IMR-90 (cell line): ENCODE results near the gene PTPMT1. TPM values are rescaled to one million over a fixed set of nuclear protein-coding genes. Genes with fewer than 3 reads are reported as not detected.
A peak's percentile ranks its signal among the peaks of the same experiment; 100 is the strongest.

ENCODE experiments used
- ATAC-seq: fragments of 200-7000 bp; cut with Tn5 transposase; 2 replicates; pipeline ENCODE4 v1.9.1; 2020; ENCODE audit warnings: low read depth, mild to moderate bottlenecking, moderate library complexity
- BruUV-seq: library from RNA; stranded (reverse); fragments of 400-500 nt; replicated peaks from 2 replicates; lab custom pipeline; 2021; lab: Mats Ljungman, UMichigan
- CTCF ChIA-PET: fragments of 300-600 bp; formaldehyde crosslinking; extraction: SDS; loops from one replicate; lab custom pipeline; 2021; ENCODE audit warnings: antibody characterized with exemption; lab: Yijun Ruan, JAX
- POLR2A ChIA-PET: fragments of 300-600 bp; sonication (Branson Sonifier 250); formaldehyde crosslinking; loops from one replicate; lab custom pipeline; 2022; ENCODE audit warnings: antibody characterized with exemption; ENCODE audit not compliant: unreplicated experiment; lab: Charles Lee
- DNase-seq: peaks from one replicate; pipeline ENCODE4 v3.0.0; 2013
- H2AFZ ChIP-seq: replicated peaks from 2 replicates; pipeline ENCODE3; 2013; ENCODE audit warnings: low read length, mild to moderate bottlenecking; ENCODE audit not compliant: poor library complexity
- H2AK5ac ChIP-seq: 2 replicates; pipeline ENCODE4 v1.6.1; 2013; ENCODE audit warnings: low read depth, low read length, inconsistent platforms
- H2AK9ac ChIP-seq: replicated peaks from 2 replicates; pipeline ENCODE3; 2013; ENCODE audit warnings: mild to moderate bottlenecking, low read depth, low read length, moderate library complexity; ENCODE audit not compliant: poor library complexity
- H2BK120ac ChIP-seq: 2 replicates; pipeline ENCODE4 v1.6.1; 2013; ENCODE audit warnings: low read depth, low read length, inconsistent platforms
- H2BK15ac ChIP-seq: 3 replicates; pipeline ENCODE4 v1.6.1; 2013; ENCODE audit warnings: low read depth, low read length, inconsistent platforms
- H2BK20ac ChIP-seq: 2 replicates; pipeline ENCODE4 v1.6.1; 2013; ENCODE audit warnings: low read depth, mild to moderate bottlenecking, inconsistent platforms, low read length, moderate library complexity
- H2BK5ac ChIP-seq: 2 replicates; pipeline ENCODE4 v1.6.1; 2013; ENCODE audit warnings: mild to moderate bottlenecking, low read depth, low read length, inconsistent platforms; ENCODE audit not compliant: poor library complexity, severe bottlenecking
- H3K14ac ChIP-seq: replicated peaks from 2 replicates; pipeline ENCODE4 v1.6.1; 2013; ENCODE audit warnings: low read depth, low read length, inconsistent platforms
- H3K18ac ChIP-seq: 2 replicates; pipeline ENCODE4 v1.6.1; 2013; ENCODE audit warnings: low read depth, low read length, control low read depth
- H3K23ac ChIP-seq: 2 replicates; pipeline ENCODE4 v1.6.1; 2013; ENCODE audit warnings: low read depth, low read length, inconsistent platforms
- H3K27ac ChIP-seq: 2 replicates; pipeline ENCODE4 v1.5.1; 2013; ENCODE audit warnings: mild to moderate bottlenecking, control low read depth, low read length; ENCODE audit not compliant: insufficient read depth
- H3K27me3 ChIP-seq: 2 replicates; pipeline ENCODE4 v1.6.1; 2013; ENCODE audit warnings: low read length; ENCODE audit not compliant: control insufficient read depth, insufficient read depth
- H3K36me3 ChIP-seq: 2 replicates; pipeline ENCODE4 v1.6.1; 2013; ENCODE audit warnings: low read length, mixed read lengths; ENCODE audit not compliant: control insufficient read depth, insufficient read depth
- H3K4ac ChIP-seq: 2 replicates; pipeline ENCODE4 v1.6.1; 2013; ENCODE audit warnings: low read depth, low read length, inconsistent platforms
- H3K4me1 ChIP-seq: 2 replicates; pipeline ENCODE4 v1.6.1; 2013; ENCODE audit warnings: low read length, mixed read lengths; ENCODE audit not compliant: control insufficient read depth, insufficient read depth
- H3K4me2 ChIP-seq: 2 replicates; pipeline ENCODE4 v1.6.1; 2013; ENCODE audit warnings: low read depth, mild to moderate bottlenecking, control low read depth, low read length, moderate library complexity
- H3K4me3 ChIP-seq: 2 replicates; pipeline ENCODE4 v1.5.1; 2013; ENCODE audit warnings: low read depth, mild to moderate bottlenecking, control low read depth, low read length, moderate library complexity; ENCODE audit not compliant: insufficient read depth
- H3K56ac ChIP-seq: 2 replicates; pipeline ENCODE4 v1.6.1; 2013; ENCODE audit warnings: low read length, inconsistent platforms; ENCODE audit not compliant: insufficient read depth; ENCODE audit errors: extremely low read depth
- H3K79me1 ChIP-seq, 2 experiments: 2 replicates each; pipeline ENCODE4 v1.6.1; 2013; ENCODE audit warnings: low read length in 2 of 2, inconsistent platforms in 1 of 2, low read depth in 1 of 2
- H3K9ac ChIP-seq: 2 replicates; pipeline ENCODE4 v1.6.1; 2013; ENCODE audit warnings: low read depth, low read length, control low read depth
- H3K9me1 ChIP-seq: 2 replicates; pipeline ENCODE4 v1.6.1; 2013; ENCODE audit warnings: low read length, inconsistent platforms; ENCODE audit not compliant: insufficient read depth
- H3K9me3 ChIP-seq: 2 replicates; pipeline ENCODE4 v1.6.1; 2013; ENCODE audit warnings: low read length; ENCODE audit not compliant: control insufficient read depth, insufficient read depth
- H4K20me1 ChIP-seq: 2 replicates; pipeline ENCODE4 v1.6.1; 2013; ENCODE audit warnings: low read length, inconsistent platforms; ENCODE audit not compliant: insufficient read depth
- H4K5ac ChIP-seq: 2 replicates; pipeline ENCODE4 v1.6.1; 2013; ENCODE audit warnings: mild to moderate bottlenecking, low read depth, low read length, control low read depth
- H4K8ac ChIP-seq, 2 experiments: 2 replicates each; pipeline ENCODE4 v1.6.1; 2013; ENCODE audit warnings: low read depth in 2 of 2, low read length in 2 of 2, control low read depth in 1 of 2, inconsistent platforms in 1 of 2
- H4K91ac ChIP-seq: 2 replicates; pipeline ENCODE4 v1.6.1; 2013; ENCODE audit warnings: low read depth, low read length, inconsistent platforms; ENCODE audit not compliant: insufficient read depth
- BHLHE40 ChIP-seq: fragments of 150-350 bp; IDR thresholded peaks from 2 replicates; pipeline ENCODE4 v1.6.1; 2016; ENCODE audit warnings: mild to moderate bottlenecking, low read depth, low read length
- CEBPB ChIP-seq: IDR thresholded peaks from 2 replicates; pipeline ENCODE4 v1.6.1; 2012; ENCODE audit warnings: low read depth, low read length, improper control_type of control experiment
- CHD1 ChIP-seq: IDR thresholded peaks from 2 replicates; pipeline ENCODE4 v1.6.1; 2012; ENCODE audit warnings: low read depth, low read length, improper control_type of control experiment
- CTCF ChIP-seq: conservative IDR thresholded peaks from 2 replicates; pipeline ENCODE4 v1.5.1; 2012; ENCODE audit warnings: mild to moderate bottlenecking, low read depth, low read length, improper control_type of control experiment
- ELK1 ChIP-seq: fragments of 150-350 bp; IDR thresholded peaks from 2 replicates; pipeline ENCODE4 v1.6.1; 2016; ENCODE audit warnings: low read depth, mild to moderate bottlenecking, low read length, moderate library complexity, borderline replicate concordance
- FOS ChIP-seq: fragments of 150-350 bp; IDR thresholded peaks from 2 replicates; pipeline ENCODE4 v1.6.1; 2016; ENCODE audit warnings: low read depth, low read length
- MAFK ChIP-seq: IDR thresholded peaks from 2 replicates; pipeline ENCODE4 v1.6.1; 2012; ENCODE audit warnings: low read depth, low read length, improper control_type of control experiment
- MAZ ChIP-seq: IDR thresholded peaks from 2 replicates; pipeline ENCODE4 v1.6.1; 2012; ENCODE audit warnings: low read depth, mild to moderate bottlenecking, low read length, improper control_type of control experiment, moderate library complexity, borderline replicate concordance
- MXI1 ChIP-seq: IDR thresholded peaks from 2 replicates; pipeline ENCODE4 v1.6.1; 2012; ENCODE audit warnings: low read depth, mild to moderate bottlenecking, low read length, moderate library complexity, borderline replicate concordance
- NFE2L2 ChIP-seq: fragments of 150-350 bp; IDR thresholded peaks from 2 replicates; pipeline ENCODE4 v1.6.1; 2016; ENCODE audit warnings: low read depth, mild to moderate bottlenecking, low read length
- POLR2A ChIP-seq: IDR thresholded peaks from 2 replicates; pipeline ENCODE4 v1.6.1; 2012; ENCODE audit warnings: mild to moderate bottlenecking, low read depth, low read length
- RAD21 ChIP-seq: IDR thresholded peaks from 2 replicates; pipeline ENCODE4 v1.6.1; 2012; ENCODE audit warnings: low read length, improper control_type of control experiment
- RCOR1 ChIP-seq: IDR thresholded peaks from 2 replicates; pipeline ENCODE4 v1.6.1; 2012; ENCODE audit warnings: mild to moderate bottlenecking, low read length, improper control_type of control experiment; ENCODE audit not compliant: insufficient replicate concordance
- RFX5 ChIP-seq: IDR thresholded peaks from 2 replicates; pipeline ENCODE4 v1.8.0; 2012; ENCODE audit warnings: low read depth, mild to moderate bottlenecking, low read length, moderate library complexity
- SMC3 ChIP-seq: fragments of 150-350 bp; IDR thresholded peaks from 2 replicates; pipeline ENCODE4 v1.6.1; 2016; ENCODE audit warnings: low read depth, mild to moderate bottlenecking, antibody characterized with exemption, low read length, moderate library complexity
- WGBS, 2 experiments: methylation state at CpG; one replicate each; pipeline versions ENCODE4 v1.1.5 to v1.1.7; 2013; ENCODE audit warnings: missing lambda C conversion rate in 2 of 2; ENCODE audit not compliant: insufficient read length in 1 of 2; ENCODE audit errors: extremely low coverage in 2 of 2; 5-methylcytosine and 5-hydroxymethylcytosine counted together
- dilution Hi-C: fragments of 300-500 bp; cut with HindIII; formaldehyde crosslinking; loops from one replicate; pipeline ENCODE4 v1.14.3; 2018; ENCODE audit warnings: low sequenced_read_pairs; ENCODE audit not compliant: unreplicated experiment
- in situ Hi-C: fragments of 300-500 bp; cut with MboI; formaldehyde crosslinking; loops from 3 replicates; pipeline ENCODE4 v1.14.3; 2019; ENCODE audit warnings: low sequenced_read_pairs, inconsistent platforms, mixed read lengths
- intact Hi-C: fragments of 100-400 bp; cut with micrococcal nuclease; formaldehyde crosslinking; loops from 2 replicates; pipeline ENCODE4 v1.10.0; 2022
- polyA plus RNA-seq, 3 experiments: library from polyadenylated mRNA; depleted of rRNA; stranded (reverse); fragments of >200 nt; gene quantifications; 2 replicates each; pipeline ENCODE4 v1.2.3, GENCODE V29; 2012; ENCODE audit warnings: low replicate concordance in 1 of 3
- total RNA-seq: library from RNA; depleted of rRNA; stranded (reverse); fragments of >200 nt; gene quantifications from 2 replicates; pipeline ENCODE4 v1.2.3, GENCODE V29; 2012

Gene PTPMT1
- total and polyA plus RNA-seq, 2 of the 4 experiments (the other 2 are of a cell fraction) = 51.6 to 55.0 TPM

DNA sequence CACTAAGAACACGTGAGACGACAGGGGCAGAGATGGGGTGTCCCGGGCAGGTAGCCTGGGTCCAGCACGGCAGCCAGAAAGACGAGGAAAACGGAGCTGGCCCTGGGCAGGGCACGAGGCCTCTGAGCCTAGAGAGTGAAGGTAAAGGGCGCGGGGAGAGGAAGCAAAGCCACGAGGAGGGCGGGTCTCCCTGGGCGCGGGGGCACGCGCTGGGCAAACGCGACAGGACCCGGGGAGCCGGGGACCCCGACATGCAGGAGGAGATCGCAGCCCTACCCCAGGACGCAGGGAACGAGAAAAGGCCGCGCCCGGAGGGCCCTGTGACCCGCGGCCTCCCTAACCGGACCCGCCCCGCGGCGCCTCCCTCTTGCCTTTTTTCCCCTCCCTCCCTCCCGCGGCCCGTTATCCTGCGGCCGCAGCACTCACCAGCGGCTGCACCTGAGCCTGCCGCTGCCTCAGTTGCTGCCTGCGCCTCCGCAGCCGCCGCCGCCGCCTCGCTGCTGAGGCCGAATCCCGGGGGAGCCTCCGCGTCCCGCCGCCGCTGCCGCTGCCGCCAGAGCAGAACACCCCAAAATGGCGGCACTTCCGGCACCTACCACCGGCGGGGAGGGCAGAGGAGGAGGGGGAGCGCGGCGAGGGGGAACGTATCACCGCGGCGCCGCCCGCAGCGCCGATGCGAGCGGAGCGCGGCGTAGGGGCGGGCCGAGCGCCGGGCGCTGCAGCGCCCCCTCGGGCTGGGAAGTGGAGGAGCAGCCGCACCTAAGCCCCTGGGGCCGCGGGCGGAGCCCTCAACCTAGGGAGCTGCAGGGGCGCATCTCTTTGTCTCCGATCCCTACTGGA, 12.6 kb upstream of the PTPMT1 start, which contains the start of gene CELF1:
Gene CELF1 (minus strand): TSS at position 567 of the 840 bp plus-strand sequence. CDS start 53,609 bp downstream, outside the sequence.
- Histone ChIP-seq H3K56ac (peak within 1 kb of the TSS; percentile 81), H2BK15ac (no peak within 1 kb of the TSS), H3K4me3 (peak within 1 kb of the TSS; percentile 99), H3K27ac (peak within 1 kb of the TSS; percentile 93), H3K18ac (peak within 1 kb of the TSS; percentile 87), H3K9me1 (peaks cover 6% of the 10 kb centered on the region), H3K4ac (peak within 1 kb of the TSS; percentile 94), H3K4me2 (peak within 1 kb of the TSS; percentile 100), H4K5ac (peak within 1 kb of the TSS; percentile 89), H3K36me3 (no peaks in the 10 kb centered on the region), H3K27me3 (no peaks in the 10 kb centered on the region), H3K4me1 (peaks cover 3% of the 10 kb centered on the region), H2AK9ac (peak within 1 kb of the TSS; percentile 97), H2BK20ac (peak within 1 kb of the TSS; percentile 27; the same call in 1 of the 2 replicates), H3K9me3 (no peaks in the 10 kb centered on the region), H3K14ac (peak within 1 kb of the TSS; percentile 92), H3K9ac (peak within 1 kb of the TSS; percentile 97), H2AK5ac (peak within 1 kb of the TSS; percentile 92), H4K91ac (peak within 1 kb of the TSS; percentile 76), H2BK5ac (peak within 1 kb of the TSS; percentile 86), H3K23ac (peak within 1 kb of the TSS; percentile 93), H3K79me1 (peaks cover 0 to 44% of the 10 kb centered on the region in 2 experiments; a peak in 2 of 4 replicates), H4K20me1 (peaks cover 46% of the 10 kb centered on the region), H2BK120ac (peak within 1 kb of the TSS; percentile 54; the same call in 1 of the 2 replicates), H4K8ac (peak within 1 kb of the TSS; percentile 58 to 89), H2AFZ (peak within 1 kb of the TSS; percentile 97)
- POLR2A ChIA-PET = interaction anchor here (0.5 to 1.0 kb wide), 3 partner anchors 12 to 54 kb away, joined by 3 to 5 read pairs (median 3); no protein-coding TSS in a partner anchor
- dilution Hi-C loops = no loop called here
- BruUV-seq = no TSS peak
- peak; percentile 98 for ATAC-seq
- CTCF ChIA-PET = interaction anchor here (0.6 to 1.9 kb wide), 5 partner anchors 9 to 66 kb away, joined by 3 to 5 read pairs (median 4); partner anchors contain the start of gene PTPMT1
- intact Hi-C loops = loop anchor here (1.0 kb wide), 1 partner anchor 55 kb away; no protein-coding TSS in a partner anchor
- in situ Hi-C loops = no loop called here
- DNase-seq = peak; percentile 83
- WGBS, 2 experiments = 0% methylated on average over 37 of the region's 89 CpGs; no CpG with 5 or more reads in 1 of the 2 experiments
- TF ChIP-seq NFE2L2 = no peak
- TF ChIP-seq CEBPB = no peak
- no peak for TF ChIP-seq CHD1
- no peak for TF ChIP-seq ELK1
- no peak for TF ChIP-seq FOS
- TF ChIP-seq RCOR1 = no peak
- TF ChIP-seq POLR2A = peak; percentile 43; the same call in 1 of the 2 replicates
- no peak for TF ChIP-seq MAFK
- TF ChIP-seq MXI1 = no peak
- TF ChIP-seq RFX5 = no peak
- peak; percentile 72 for TF ChIP-seq RAD21
- TF ChIP-seq BHLHE40 = peak; percentile 41; the same call in 1 of the 2 replicates
- TF ChIP-seq CTCF = peak; percentile 96
- TF ChIP-seq MAZ = peak; percentile 100
- peak; percentile 56 for TF ChIP-seq SMC3
